ENCODE measurements around the gene BAD. TPM values are rescaled to one million over a fixed set of nuclear protein-coding genes. Genes with fewer than 3 reads are reported as not detected.
"Not testable (repeated sequence)": the region's sequence is repeated elsewhere in the genome, so short reads cannot be mapped to it uniquely, and the experiment has no call there.

BAD gene
- total and polyA plus RNA-seq, 4 donors, result 16.0 to 39.5 (median 30.2) TPM

DNA sequence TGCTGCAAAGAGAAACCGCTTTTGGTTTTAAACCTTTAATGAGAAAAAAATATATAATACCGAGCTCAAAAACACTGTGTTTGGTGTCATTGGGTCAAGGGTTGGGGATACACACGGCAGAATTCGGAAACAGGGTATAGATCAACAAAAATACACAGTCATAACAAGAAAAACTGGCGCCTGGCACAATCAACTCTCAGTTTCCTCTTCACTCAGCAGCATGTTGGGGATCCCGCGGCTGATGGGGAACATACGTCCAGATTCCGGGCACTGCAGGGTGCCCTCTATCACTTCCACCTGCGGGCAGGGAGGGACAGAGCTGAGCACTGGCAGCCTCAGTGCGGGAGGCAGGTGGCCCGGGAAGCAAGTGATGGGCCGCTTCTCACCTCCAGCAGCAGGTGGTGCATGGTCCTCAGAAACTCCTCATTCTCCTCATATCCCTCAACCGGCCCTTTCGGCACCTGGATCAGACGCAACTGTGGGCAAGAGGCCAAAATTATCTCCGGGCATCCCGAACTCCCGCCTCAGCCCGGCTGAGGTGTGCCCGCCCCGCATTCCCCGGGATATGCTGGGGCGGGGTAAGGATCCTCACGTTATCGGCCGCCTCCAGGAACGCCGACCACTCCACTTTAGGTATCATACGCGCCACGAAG, 32.3 kb upstream of the BAD start:
- Histone ChIP-seq H3K27me3 (ENCODE audit: control insufficient read depth in 4 of 4, insufficient read depth in 4 of 4, low read length in 3 of 4) (no peaks in the 10 kb centered on the region), H3K9ac (ENCODE audit: low read depth in 1 of 2, low read length in 2 of 2) (peak overlapping the region; percentile 61 to 77), H3K4me3 (ENCODE audit: low read depth in 1 of 3, low read length in 3 of 3) (peak overlapping the region; percentile 54 to 76 (median 63)), H3K9me3 (ENCODE audit: control insufficient read depth in 4 of 4, low read length in 3 of 4) (no peaks in the 10 kb centered on the region), H3K36me3 (ENCODE audit: control insufficient read depth in 4 of 4, insufficient read depth in 3 of 4, low read depth in 1 of 4, low read length in 3 of 4) (peaks cover 4 to 41% (median 12%) of the 10 kb centered on the region in 4 donors), H3K27ac (ENCODE audit: low read depth in 1 of 2, low read length in 2 of 2) (peak overlapping the region; percentile 93 to 98), H3K4me1 (ENCODE audit: control insufficient read depth in 4 of 4, insufficient read depth in 4 of 4, low read length in 3 of 4) (peaks cover 5 to 43% (median 32%) of the 10 kb centered on the region in 4 donors)
- no peak for DNase-seq (ENCODE audit: low spot score)
- TF ChIP-seq SP1 (IDR thresholded peaks at IDR 0.05) (no peak), EGR1 (IDR thresholded peaks at IDR 0.05; ENCODE audit: low read depth in 2 of 2) (no peak), HNF4G (IDR thresholded peaks at IDR 0.05) (no peak), ZBTB33 (IDR thresholded peaks at IDR 0.05) (no peak), RAD21 (IDR thresholded peaks at IDR 0.05) (peak in 1 of 2 donors; percentile 29)
- TF ChIP-seq, protein P1, sequence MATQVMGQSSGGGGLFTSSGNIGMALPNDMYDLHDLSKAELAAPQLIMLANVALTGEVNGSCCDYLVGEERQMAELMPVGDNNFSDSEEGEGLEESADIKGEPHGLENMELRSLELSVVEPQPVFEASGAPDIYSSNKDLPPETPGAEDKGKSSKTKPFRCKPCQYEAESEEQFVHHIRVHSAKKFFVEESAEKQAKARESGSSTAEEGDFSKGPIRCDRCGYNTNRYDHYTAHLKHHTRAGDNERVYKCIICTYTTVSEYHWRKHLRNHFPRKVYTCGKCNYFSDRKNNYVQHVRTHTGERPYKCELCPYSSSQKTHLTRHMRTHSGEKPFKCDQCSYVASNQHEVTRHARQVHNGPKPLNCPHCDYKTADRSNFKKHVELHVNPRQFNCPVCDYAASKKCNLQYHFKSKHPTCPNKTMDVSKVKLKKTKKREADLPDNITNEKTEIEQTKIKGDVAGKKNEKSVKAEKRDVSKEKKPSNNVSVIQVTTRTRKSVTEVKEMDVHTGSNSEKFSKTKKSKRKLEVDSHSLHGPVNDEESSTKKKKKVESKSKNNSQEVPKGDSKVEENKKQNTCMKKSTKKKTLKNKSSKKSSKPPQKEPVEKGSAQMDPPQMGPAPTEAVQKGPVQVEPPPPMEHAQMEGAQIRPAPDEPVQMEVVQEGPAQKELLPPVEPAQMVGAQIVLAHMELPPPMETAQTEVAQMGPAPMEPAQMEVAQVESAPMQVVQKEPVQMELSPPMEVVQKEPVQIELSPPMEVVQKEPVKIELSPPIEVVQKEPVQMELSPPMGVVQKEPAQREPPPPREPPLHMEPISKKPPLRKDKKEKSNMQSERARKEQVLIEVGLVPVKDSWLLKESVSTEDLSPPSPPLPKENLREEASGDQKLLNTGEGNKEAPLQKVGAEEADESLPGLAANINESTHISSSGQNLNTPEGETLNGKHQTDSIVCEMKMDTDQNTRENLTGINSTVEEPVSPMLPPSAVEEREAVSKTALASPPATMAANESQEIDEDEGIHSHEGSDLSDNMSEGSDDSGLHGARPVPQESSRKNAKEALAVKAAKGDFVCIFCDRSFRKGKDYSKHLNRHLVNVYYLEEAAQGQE (IDR thresholded peaks at IDR 0.05), result no peak
- WGBS, result 3% methylated on average over 32 of the region's 32 CpGs

GRCh38 chr11:64315667-64316526, 31.4 kb upstream of the BAD start:
- H3K4me1 ChIP-seq (ENCODE audit: control insufficient read depth in 4 of 4, insufficient read depth in 4 of 4, low read length in 3 of 4), result peaks cover 5 to 44% (median 34%) of the 10 kb centered on the region in 4 donors
- not testable (repeated sequence) for H3K27ac ChIP-seq (ENCODE audit: low read depth in 1 of 2, low read length in 2 of 2); H3K9me3 ChIP-seq (ENCODE audit: control insufficient read depth in 4 of 4, low read length in 3 of 4); H3K9ac ChIP-seq (ENCODE audit: low read depth in 1 of 2, low read length in 2 of 2); H3K4me3 ChIP-seq (ENCODE audit: low read depth in 1 of 3, low read length in 3 of 3); DNase-seq (ENCODE audit: low spot score); H3K27me3 ChIP-seq (ENCODE audit: control insufficient read depth in 4 of 4, insufficient read depth in 4 of 4, low read length in 3 of 4)
- peaks cover 4 to 33% (median 10%) of the 10 kb centered on the region in 4 donors for H3K36me3 ChIP-seq (ENCODE audit: control insufficient read depth in 4 of 4, insufficient read depth in 3 of 4, low read depth in 1 of 4, low read length in 3 of 4)
- WGBS, result 80% methylated on average over 25 of the region's 25 CpGs

GRCh38 chr11:64314805-64315561, 30.5 kb upstream of the BAD start:
- Histone ChIP-seq H3K4me3 (ENCODE audit: low read depth in 1 of 3, low read length in 3 of 3) (no peak overlapping the region), H3K36me3 (ENCODE audit: control insufficient read depth in 4 of 4, insufficient read depth in 3 of 4, low read depth in 1 of 4, low read length in 3 of 4) (peaks cover 4 to 26% (median 9%) of the 10 kb centered on the region in 4 donors), H3K9ac (ENCODE audit: low read depth in 1 of 2, low read length in 2 of 2) (no peak overlapping the region), H3K4me1 (ENCODE audit: control insufficient read depth in 4 of 4, insufficient read depth in 4 of 4, low read length in 3 of 4) (peaks cover 7 to 49% (median 37%) of the 10 kb centered on the region in 4 donors), H3K27me3 (ENCODE audit: control insufficient read depth in 4 of 4, insufficient read depth in 4 of 4, low read length in 3 of 4) (no peaks in the 10 kb centered on the region), H3K27ac (ENCODE audit: low read depth in 1 of 2, low read length in 2 of 2) (no peak overlapping the region), H3K9me3 (ENCODE audit: control insufficient read depth in 4 of 4, low read length in 3 of 4) (no peaks in the 10 kb centered on the region)
- no peak for DNase-seq (ENCODE audit: low spot score)
- TF ChIP-seq YY1 (IDR thresholded peaks at IDR 0.05) (no peak), HNF4A (conservative IDR thresholded peaks at IDR 0.05) (no peak), FOXA2 (IDR thresholded peaks at IDR 0.05) (no peak)
- WGBS, result 81% methylated on average over 24 of the region's 24 CpGs
